ENCODE data around the gene ELL.
A peak's percentile ranks its signal among the peaks of the same experiment; 100 is the strongest.

Gene ELL

DNA sequence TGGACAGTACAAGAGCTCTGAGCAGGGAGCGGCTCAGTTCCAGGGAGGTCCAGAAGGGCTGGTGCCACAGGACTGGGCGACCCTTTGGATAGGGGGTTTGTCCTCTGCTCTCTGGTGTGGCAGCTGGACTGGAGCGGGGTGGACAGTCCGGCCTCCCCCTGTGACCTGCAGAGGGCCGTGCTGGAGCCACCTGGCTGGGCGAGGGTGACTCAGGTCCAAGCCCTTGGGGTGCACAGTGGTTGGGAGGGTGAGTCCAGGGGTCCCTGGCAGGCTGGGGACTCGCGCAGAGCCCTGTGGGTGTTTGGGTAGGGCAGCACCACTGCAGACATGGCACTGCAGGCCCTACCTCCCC is 95.5 kb downstream of the ELL start:
- H3K27ac ChIP-seq (ENCODE audit: low read length): no peak overlapping the region
- H3K79me2 ChIP-seq (ENCODE audit: low read length): peaks cover 28% of the 10 kb centered on the region
- no peaks in the 10 kb centered on the region for H3K27me3 ChIP-seq (ENCODE audit: low read depth, low read length)
- peaks cover 26% of the 10 kb centered on the region for H3K4me1 ChIP-seq (ENCODE audit: low read length)
- no peaks in the 10 kb centered on the region for H3K9me3 ChIP-seq (ENCODE audit: insufficient read depth, low read length)
- peaks cover 58% of the 10 kb centered on the region for H4K20me1 ChIP-seq (ENCODE audit: insufficient read depth, low read length)
- no peak overlapping the region for H3K9ac ChIP-seq (ENCODE audit: low read length)
- no peak overlapping the region for H2AFZ ChIP-seq (ENCODE audit: low read depth, low read length)
- no peak overlapping the region for H3K4me2 ChIP-seq (ENCODE audit: low read length)
- peaks cover 2% of the 10 kb centered on the region for H3K36me3 ChIP-seq (replicated peaks; ENCODE audit: low read depth, low read length)
- TF ChIP-seq EZH2phosphoT487 (IDR thresholded peaks at IDR 0.05; ENCODE audit: low read depth) (no peak), CTCF (IDR thresholded peaks at IDR 0.05; ENCODE audit: low read depth, low read length) (no peak)
- no peak overlapping the region for H3K4me3 ChIP-seq (ENCODE audit: low read length)

DNA sequence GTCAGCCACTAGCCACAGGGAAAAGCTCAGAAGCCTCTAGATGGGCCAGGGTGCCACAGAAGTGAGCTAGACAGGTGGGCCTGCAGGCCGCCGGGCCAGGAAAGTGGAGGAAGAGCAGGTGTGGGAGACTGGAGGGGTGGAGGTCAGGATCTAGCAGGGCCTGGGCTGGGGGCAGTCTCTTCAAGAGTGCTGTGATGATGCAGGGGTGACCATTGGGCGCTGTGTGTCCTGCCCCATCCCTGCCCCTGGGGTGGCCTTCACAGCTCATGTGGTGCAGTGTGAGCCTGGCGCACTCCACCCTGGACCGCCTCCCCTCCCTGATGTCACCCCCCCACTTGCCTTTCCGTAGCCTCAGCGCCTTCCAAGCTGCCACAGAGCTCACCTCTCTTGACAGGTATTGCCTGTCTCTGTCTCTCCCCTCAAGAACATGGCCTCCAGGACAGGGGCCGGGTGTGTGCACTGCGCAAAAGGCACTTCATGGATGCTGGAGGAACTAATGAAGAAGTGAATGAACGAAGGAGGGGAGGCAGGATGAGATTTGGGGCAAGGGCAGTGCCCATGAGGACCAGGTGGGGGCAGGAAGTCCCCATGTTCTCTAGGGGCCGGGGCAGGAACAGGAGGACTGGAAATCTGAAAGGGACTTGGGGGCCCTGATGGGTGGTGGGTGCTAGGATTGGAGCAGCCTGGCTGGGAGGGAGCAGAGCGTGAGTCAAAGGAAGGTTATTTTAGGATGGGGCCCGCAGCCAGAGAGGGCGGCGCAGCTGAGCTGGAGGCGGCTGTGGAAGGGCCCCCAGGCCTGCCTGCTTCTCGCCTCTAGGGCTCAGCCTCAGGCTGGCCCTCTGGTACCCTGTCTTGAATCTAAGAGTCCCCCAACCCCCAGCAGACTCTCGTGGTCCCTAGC is 96.1 kb downstream of the ELL start:
- no peak overlapping the region for H3K9ac ChIP-seq (ENCODE audit: low read length)
- H4K20me1 ChIP-seq (ENCODE audit: insufficient read depth, low read length): peaks cover 64% of the 10 kb centered on the region
- H3K4me3 ChIP-seq (ENCODE audit: low read length): no peak overlapping the region
- H3K9me3 ChIP-seq (ENCODE audit: insufficient read depth, low read length): no peaks in the 10 kb centered on the region
- H3K36me3 ChIP-seq (replicated peaks; ENCODE audit: low read depth, low read length): peaks cover 2% of the 10 kb centered on the region
- peaks cover 34% of the 10 kb centered on the region for H3K79me2 ChIP-seq (ENCODE audit: low read length)
- H3K4me2 ChIP-seq (ENCODE audit: low read length): no peak overlapping the region
- TF ChIP-seq CTCF (IDR thresholded peaks at IDR 0.05; ENCODE audit: low read depth, low read length): peak; percentile 13; the same call in 1 of the 2 replicates
- TF ChIP-seq EZH2phosphoT487 (IDR thresholded peaks at IDR 0.05; ENCODE audit: low read depth): no peak
- peaks cover 33% of the 10 kb centered on the region for H3K4me1 ChIP-seq (ENCODE audit: low read length)
- H2AFZ ChIP-seq (ENCODE audit: low read depth, low read length): no peak overlapping the region
- no peak overlapping the region for H3K27ac ChIP-seq (ENCODE audit: low read length)
- H3K27me3 ChIP-seq (ENCODE audit: low read depth, low read length): no peaks in the 10 kb centered on the region

- peaks cover 38% of the 10 kb centered on the region for H3K4me1 ChIP-seq (ENCODE audit: low read length)
- H3K36me3 ChIP-seq (replicated peaks; ENCODE audit: low read depth, low read length): no peaks in the 10 kb centered on the region
Observed at GRCh38 chr19:18424890-18425514, 96.9 kb downstream of the ELL start.

More at GRCh38 chr19:18424890-18425514, 96.9 kb downstream of the ELL start:
- H3K4me3 ChIP-seq (ENCODE audit: low read length): no peak overlapping the region
- H3K27me3 ChIP-seq (ENCODE audit: low read depth, low read length): no peaks in the 10 kb centered on the region
- peaks cover 41% of the 10 kb centered on the region for H3K79me2 ChIP-seq (ENCODE audit: low read length)
- no peak overlapping the region for H3K9ac ChIP-seq (ENCODE audit: low read length)
- H4K20me1 ChIP-seq (ENCODE audit: insufficient read depth, low read length): peaks cover 70% of the 10 kb centered on the region
- no peaks in the 10 kb centered on the region for H3K9me3 ChIP-seq (ENCODE audit: insufficient read depth, low read length)
- no peak overlapping the region for H3K27ac ChIP-seq (ENCODE audit: low read length)
- H3K4me2 ChIP-seq (ENCODE audit: low read length): no peak overlapping the region
- TF ChIP-seq EZH2phosphoT487 (IDR thresholded peaks at IDR 0.05; ENCODE audit: low read depth) (no peak), CTCF (IDR thresholded peaks at IDR 0.05; ENCODE audit: low read depth, low read length) (no peak)
- H2AFZ ChIP-seq (ENCODE audit: low read depth, low read length): no peak overlapping the region
